Activated CD8-positive, alpha-beta memory T cell treated with anti-CD3 and anti-CD28 coated beads, Interleukin-2, amount 10 ng/mL, durations not matched to agents 7 days and 5 days (primary cell): Measurements from ENCODE around the gene DDX51. TPM values are rescaled to one million over a fixed set of nuclear protein-coding genes. Genes with fewer than 3 reads are reported as not detected.
"Not testable (repeated sequence)": the region's sequence is repeated elsewhere in the genome, so short reads cannot be mapped to it uniquely, and the experiment has no call there.

Source experiments
- ATAC-seq: fragments of 150-1000 bp; cut with Tn5 transposase; one replicate; pipeline ENCODE4 v1.10.0; 2021; ENCODE audit warnings: moderate library complexity
- CTCF ChIA-PET: fragments of 350-600 bp; sonication (Branson Sonifier 250); formaldehyde crosslinking; loops from one replicate; lab custom pipeline; 2021; ENCODE audit warnings: antibody characterized with exemption; lab: Charles Lee
- DNase-seq: peaks from one replicate; pipeline ENCODE4 v3.0.0-alpha.2; 2020
- H3K27ac Mint-ChIP-seq: one replicate; pipeline ENCODE4 v1.8.0; 2021; ENCODE audit warnings: mild to moderate bottlenecking, mixed read lengths
- H3K27me3 Mint-ChIP-seq: one replicate; pipeline ENCODE4 v1.8.0; 2021; ENCODE audit warnings: mixed read lengths
- H3K36me3 Mint-ChIP-seq: one replicate; pipeline ENCODE4 v1.8.0; 2021; ENCODE audit warnings: mild to moderate bottlenecking, mixed read lengths
- H3K4me1 Mint-ChIP-seq: one replicate; pipeline ENCODE4 v1.8.0; 2021; ENCODE audit warnings: mixed read lengths
- H3K4me3 Mint-ChIP-seq: one replicate; pipeline ENCODE4 v1.8.0; 2021; ENCODE audit warnings: mild to moderate bottlenecking, moderate library complexity, mixed read lengths
- H3K9me3 Mint-ChIP-seq: one replicate; pipeline ENCODE4 v1.8.0; 2022; ENCODE audit warnings: low read depth, mixed read lengths
- total RNA-seq, 2 experiments: library from RNA; stranded (reverse); gene quantifications; one replicate each; pipeline ENCODE4 v1.2.3, GENCODE V29; 2021

The DDX51 gene
- total RNA-seq, 2 experiments from 2014 or later = 24.4 to 30.5 TPM

GRCh38 chr12:132141976-132142678 is 2.0 kb downstream of the DDX51 start:
- CTCF ChIA-PET = no interaction called here
- Mint-ChIP-seq H3K36me3 (peaks cover 6% of the 10 kb centered on the region), H3K4me3 (peak overlapping the region; percentile 76), H3K4me1 (peaks cover 29% of the 10 kb centered on the region), H3K27me3 (no peaks in the 10 kb centered on the region), H3K9me3 (no peaks in the 10 kb centered on the region), H3K27ac (no peak overlapping the region)
- DNase-seq (no peak), ATAC-seq (no peak)

GRCh38 chr12:132140918-132141841 is 2.9 kb downstream of the DDX51 start:
- Mint-ChIP-seq H3K9me3 (no peaks in the 10 kb centered on the region), H3K4me3 (no peak overlapping the region), H3K27me3 (no peaks in the 10 kb centered on the region), H3K36me3 (peaks cover 6% of the 10 kb centered on the region), H3K4me1 (peaks cover 26% of the 10 kb centered on the region), H3K27ac (no peak overlapping the region)
- ATAC-seq = no peak
- CTCF ChIA-PET = interaction anchor here (1.1 kb wide), 1 partner anchor 178 kb away, joined by 3 read pairs; no protein-coding TSS in a partner anchor
- DNase-seq = no peak

GRCh38 chr12:132140501-132140900 is 3.6 kb downstream of the DDX51 start:
- no peak overlapping the region for H3K27ac Mint-ChIP-seq
- H3K9me3 Mint-ChIP-seq = no peaks in the 10 kb centered on the region
- no peak for ATAC-seq
- no peaks in the 10 kb centered on the region for H3K27me3 Mint-ChIP-seq
- H3K4me1 Mint-ChIP-seq = peaks cover 19% of the 10 kb centered on the region
- H3K4me3 Mint-ChIP-seq = no peak overlapping the region
- CTCF ChIA-PET = interaction anchor here (1.1 kb wide), 1 partner anchor 177 kb away, joined by 3 read pairs; no protein-coding TSS in a partner anchor
- H3K36me3 Mint-ChIP-seq = peaks cover 5% of the 10 kb centered on the region
- no peak for DNase-seq

GRCh38 chr12:132139912-132140311 is 4.2 kb downstream of the DDX51 start:
- Mint-ChIP-seq H3K27me3 (no peaks in the 10 kb centered on the region), H3K4me3 (no peak overlapping the region), H3K36me3 (peaks cover 5% of the 10 kb centered on the region), H3K27ac (no peak overlapping the region), H3K9me3 (no peaks in the 10 kb centered on the region), H3K4me1 (peaks cover 13% of the 10 kb centered on the region)
- CTCF ChIA-PET = interaction anchor here (1.0 kb wide), 1 partner anchor 14 kb away, joined by 3 read pairs; no protein-coding TSS in a partner anchor
- ATAC-seq (no peak), DNase-seq (no peak)

GRCh38 chr12:132138941-132139871 is 4.9 kb downstream of the DDX51 start:
- H3K4me1 Mint-ChIP-seq = peaks cover 12% of the 10 kb centered on the region
- ATAC-seq = no peak
- H3K27me3 Mint-ChIP-seq = no peaks in the 10 kb centered on the region
- H3K4me3 Mint-ChIP-seq = no peak overlapping the region
- no peak for DNase-seq
- CTCF ChIA-PET = interaction anchor here (1.0 kb wide), 1 partner anchor 15 kb away, joined by 3 read pairs; no protein-coding TSS in a partner anchor
- H3K36me3 Mint-ChIP-seq = peaks cover 5% of the 10 kb centered on the region
- H3K9me3 Mint-ChIP-seq = no peaks in the 10 kb centered on the region
- H3K27ac Mint-ChIP-seq = no peak overlapping the region

GRCh38 chr12:132137483-132138125 is 6.5 kb downstream of the DDX51 start:
- H3K36me3 Mint-ChIP-seq = peaks cover 5% of the 10 kb centered on the region
- no peak overlapping the region for H3K4me3 Mint-ChIP-seq
- ATAC-seq (no peak), DNase-seq (no peak)
- CTCF ChIA-PET = interaction anchor here (1.1 kb wide), 1 partner anchor 16 kb away, joined by 3 read pairs; no protein-coding TSS in a partner anchor
- peaks cover 5% of the 10 kb centered on the region for H3K4me1 Mint-ChIP-seq
- H3K27me3 Mint-ChIP-seq = no peaks in the 10 kb centered on the region
- H3K27ac Mint-ChIP-seq = no peak overlapping the region
- H3K9me3 Mint-ChIP-seq = no peaks in the 10 kb centered on the region

GRCh38 chr12:132136226-132136625 is 7.9 kb downstream of the DDX51 start:
- H3K27me3 Mint-ChIP-seq, H3K27ac Mint-ChIP-seq, H3K9me3 Mint-ChIP-seq, H3K36me3 Mint-ChIP-seq, CTCF ChIA-PET, DNase-seq, H3K4me3 Mint-ChIP-seq, H3K4me1 Mint-ChIP-seq, ATAC-seq: not testable (repeated sequence)

GRCh38 chr12:132134653-132135183 is 9.4 kb downstream of the DDX51 start:
- ATAC-seq, H3K27me3 Mint-ChIP-seq, H3K27ac Mint-ChIP-seq, CTCF ChIA-PET, DNase-seq, H3K4me3 Mint-ChIP-seq, H3K4me1 Mint-ChIP-seq, H3K9me3 Mint-ChIP-seq, H3K36me3 Mint-ChIP-seq: not testable (repeated sequence)

- no peak overlapping the region for H3K4me3 Mint-ChIP-seq
- no peaks in the 10 kb centered on the region for H3K4me1 Mint-ChIP-seq
- H3K36me3 Mint-ChIP-seq = peaks cover 4% of the 10 kb centered on the region
- no peaks in the 10 kb centered on the region for H3K9me3 Mint-ChIP-seq
- CTCF ChIA-PET = no interaction called here
- ATAC-seq (no peak), DNase-seq (no peak)
- H3K27ac Mint-ChIP-seq = no peak overlapping the region
- H3K27me3 Mint-ChIP-seq = no peaks in the 10 kb centered on the region
Measured at GRCh38 chr12:132133952-132134652, 10.0 kb downstream of the DDX51 start.

GRCh38 chr12:132132609-132133430 is 11.3 kb downstream of the DDX51 start:
- H3K4me3 Mint-ChIP-seq = no peak overlapping the region

GRCh38 chr12:132131952-132132351 is 12.2 kb downstream of the DDX51 start:
- CTCF ChIA-PET = no interaction called here
- Mint-ChIP-seq H3K36me3 (peaks cover 20% of the 10 kb centered on the region), H3K4me1 (no peaks in the 10 kb centered on the region), H3K27me3 (no peaks in the 10 kb centered on the region), H3K27ac (no peak overlapping the region), H3K4me3 (no peak overlapping the region), H3K9me3 (peaks cover 2% of the 10 kb centered on the region)
- DNase-seq (no peak), ATAC-seq (no peak)

More at GRCh38 chr12:132132609-132133430, 11.3 kb downstream of the DDX51 start:
- H3K27me3 Mint-ChIP-seq = no peaks in the 10 kb centered on the region
- no peaks in the 10 kb centered on the region for H3K4me1 Mint-ChIP-seq
- CTCF ChIA-PET = no interaction called here
- no peak overlapping the region for H3K27ac Mint-ChIP-seq
- H3K36me3 Mint-ChIP-seq = peaks cover 14% of the 10 kb centered on the region
- no peak for ATAC-seq
- DNase-seq = no peak
- H3K9me3 Mint-ChIP-seq = peaks cover 2% of the 10 kb centered on the region
